DND-41 (cell line): ENCODE measurements around the gene CHIT1.
"Not testable (repeated sequence)": the region's sequence is repeated elsewhere in the genome, so short reads cannot be mapped to it uniquely, and the experiment has no call there.

ENCODE experiments used
- EZH2 ChIP-seq: IDR thresholded peaks from 3 replicates; pipeline ENCODE4 v1.6.1; 2012; ENCODE audit warnings: borderline replicate concordance, low read depth, mild to moderate bottlenecking, moderate library complexity, low read length, inconsistent platforms; ENCODE audit not compliant: severe bottlenecking
- TF ChIP-seq, protein P1 (sequence below): IDR thresholded peaks from 2 replicates; pipeline ENCODE4 v1.5.1; 2012; ENCODE audit warnings: borderline replicate concordance, low read length, moderate library complexity, mild to moderate bottlenecking; ENCODE audit not compliant: poor library complexity, severe bottlenecking; ENCODE audit errors: extremely low read depth

GRCh38 chr1:203234901-203235300, 5.4 kb upstream of the CHIT1 start:
- TF ChIP-seq, protein P1, sequence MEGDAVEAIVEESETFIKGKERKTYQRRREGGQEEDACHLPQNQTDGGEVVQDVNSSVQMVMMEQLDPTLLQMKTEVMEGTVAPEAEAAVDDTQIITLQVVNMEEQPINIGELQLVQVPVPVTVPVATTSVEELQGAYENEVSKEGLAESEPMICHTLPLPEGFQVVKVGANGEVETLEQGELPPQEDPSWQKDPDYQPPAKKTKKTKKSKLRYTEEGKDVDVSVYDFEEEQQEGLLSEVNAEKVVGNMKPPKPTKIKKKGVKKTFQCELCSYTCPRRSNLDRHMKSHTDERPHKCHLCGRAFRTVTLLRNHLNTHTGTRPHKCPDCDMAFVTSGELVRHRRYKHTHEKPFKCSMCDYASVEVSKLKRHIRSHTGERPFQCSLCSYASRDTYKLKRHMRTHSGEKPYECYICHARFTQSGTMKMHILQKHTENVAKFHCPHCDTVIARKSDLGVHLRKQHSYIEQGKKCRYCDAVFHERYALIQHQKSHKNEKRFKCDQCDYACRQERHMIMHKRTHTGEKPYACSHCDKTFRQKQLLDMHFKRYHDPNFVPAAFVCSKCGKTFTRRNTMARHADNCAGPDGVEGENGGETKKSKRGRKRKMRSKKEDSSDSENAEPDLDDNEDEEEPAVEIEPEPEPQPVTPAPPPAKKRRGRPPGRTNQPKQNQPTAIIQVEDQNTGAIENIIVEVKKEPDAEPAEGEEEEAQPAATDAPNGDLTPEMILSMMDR, result not testable (repeated sequence)
- TF ChIP-seq EZH2, result not testable (repeated sequence)
